GM12878 (cell line): ENCODE measurements around the gene FAM184B. TPM values are rescaled to one million over a fixed set of nuclear protein-coding genes. Genes with fewer than 3 reads are reported as not detected.

Experiments used
- ASH2L ChIP-seq: fragments of 300-600, 200-600 bp; sonication (generic); IDR thresholded peaks from 2 replicates; pipeline ENCODE4 v1.6.1; 2017; ENCODE audit warnings: low read depth, mild to moderate bottlenecking, borderline replicate concordance
- BACH1 ChIP-seq: fragments of 450-650 bp; IDR thresholded peaks from 2 replicates; pipeline ENCODE4 v1.6.1; 2017; ENCODE audit warnings: mild to moderate bottlenecking, borderline replicate concordance
- BRCA1 ChIP-seq: IDR thresholded peaks from 2 replicates; pipeline ENCODE4 v1.6.1; 2011; ENCODE audit warnings: low read depth, low read length, improper control_type of control experiment
- EZH2 ChIP-seq: IDR thresholded peaks from 2 replicates; pipeline ENCODE4 v1.6.1; 2012; ENCODE audit warnings: low read depth, mild to moderate bottlenecking, control low read depth, inconsistent platforms, low read length, borderline replicate concordance; ENCODE audit not compliant: control insufficient read depth
- HDAC6 ChIP-seq: fragments of 200-600 bp; sonication (generic); IDR thresholded peaks from one replicate; pipeline ENCODE4 v1.8.0; 2017; ENCODE audit warnings: antibody characterized with exemption; ENCODE audit not compliant: unreplicated experiment
- JUND ChIP-seq: IDR thresholded peaks from 2 replicates; pipeline ENCODE4 v1.6.1; 2012; ENCODE audit warnings: low read depth, mild to moderate bottlenecking, low read length, improper control_type of control experiment, moderate library complexity
- POLR2A ChIP-seq: IDR thresholded peaks from 2 replicates; pipeline ENCODE4 v1.6.1; 2011; ENCODE audit warnings: low read depth, mild to moderate bottlenecking, low read length
- SP1 ChIP-seq: IDR thresholded peaks from one replicate; pipeline ENCODE4 v1.6.1; 2011; ENCODE audit warnings: low read depth, low read length
- SREBF2 ChIP-seq: IDR thresholded peaks from 2 replicates; pipeline ENCODE4 v1.6.1; 2012; ENCODE audit warnings: mild to moderate bottlenecking, low read length
- STAT3 ChIP-seq: IDR thresholded peaks from 2 replicates; pipeline ENCODE4 v1.6.1; 2011; ENCODE audit warnings: low read depth, low read length, improper control_type of control experiment
- ZBED1 ChIP-seq: IDR thresholded peaks from 2 replicates; pipeline ENCODE4 v1.6.1; 2016; ENCODE audit warnings: borderline replicate concordance
- ZNF217 ChIP-seq: fragments of 450-650 bp; IDR thresholded peaks from 2 replicates; pipeline ENCODE4 v1.6.1; 2017; ENCODE audit warnings: antibody characterized with exemption, mild to moderate bottlenecking
- polyA plus RNA-seq, 11 experiments: library from polyadenylated mRNA; depleted of rRNA in 4 of 11; unstranded in 6 of 11; stranded (reverse) in 5 of 11; fragments of >200 nt; fragmentation: Nextera tagmentation in 4 of 11; fragmentation: Illumina TruSeq in 1 of 11; extraction: Ambion mirVana in 4 of 11; extraction: Trizol in 1 of 11; gene quantifications; 1 replicate in 1 of 11; 2 replicates in 10 of 11; pipeline versions ENCODE4 v1.2.1 to v1.2.3, GENCODE V29; 2011 to 2016; ENCODE audit warnings: inconsistent platforms in 2 of 11, missing spikeins in 2 of 11, low read depth in 1 of 11
- total RNA-seq, 4 experiments: library from RNA; depleted of rRNA in 3 of 4; stranded (reverse); fragments of >200 nt in 3 of 4; fragmentation: Illumina TruSeq in 1 of 4; extraction: Trizol in 1 of 4; gene quantifications; 2 replicates each; pipeline versions ENCODE4 v1.2.1 to v1.2.3, GENCODE V29; 2013 to 2021
- TF ChIP-seq, protein P1 (sequence below): IDR thresholded peaks from 2 replicates; pipeline ENCODE4 v1.6.1; 2012; ENCODE audit warnings: low read length, inconsistent platforms
- TF ChIP-seq, protein P2 (sequence below): IDR thresholded peaks from 2 replicates; pipeline ENCODE4 v1.6.1; 2011; ENCODE audit warnings: low read depth, mild to moderate bottlenecking, low read length, moderate library complexity, borderline replicate concordance; ENCODE audit errors: extremely low read depth

Gene FAM184B
- total and polyA plus RNA-seq, 10 of the 15 experiments (the other 5 are each of a cell fraction or from before 2014, with no cell fraction given): under 0.01 TPM; not detected in 9

- TF ChIP-seq, protein P1, sequence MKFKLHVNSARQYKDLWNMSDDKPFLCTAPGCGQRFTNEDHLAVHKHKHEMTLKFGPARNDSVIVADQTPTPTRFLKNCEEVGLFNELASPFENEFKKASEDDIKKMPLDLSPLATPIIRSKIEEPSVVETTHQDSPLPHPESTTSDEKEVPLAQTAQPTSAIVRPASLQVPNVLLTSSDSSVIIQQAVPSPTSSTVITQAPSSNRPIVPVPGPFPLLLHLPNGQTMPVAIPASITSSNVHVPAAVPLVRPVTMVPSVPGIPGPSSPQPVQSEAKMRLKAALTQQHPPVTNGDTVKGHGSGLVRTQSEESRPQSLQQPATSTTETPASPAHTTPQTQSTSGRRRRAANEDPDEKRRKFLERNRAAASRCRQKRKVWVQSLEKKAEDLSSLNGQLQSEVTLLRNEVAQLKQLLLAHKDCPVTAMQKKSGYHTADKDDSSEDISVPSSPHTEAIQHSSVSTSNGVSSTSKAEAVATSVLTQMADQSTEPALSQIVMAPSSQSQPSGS: no peak
- TF ChIP-seq SP1 (no peak), EZH2 (no peak), STAT3 (no peak), ASH2L (no peak), JUND (no peak), SREBF2 (no peak), BRCA1 (no peak), ZBED1 (no peak), ZNF217 (no peak), BACH1 (no peak), HDAC6 (no peak), POLR2A (no peak)
- TF ChIP-seq, protein P2, sequence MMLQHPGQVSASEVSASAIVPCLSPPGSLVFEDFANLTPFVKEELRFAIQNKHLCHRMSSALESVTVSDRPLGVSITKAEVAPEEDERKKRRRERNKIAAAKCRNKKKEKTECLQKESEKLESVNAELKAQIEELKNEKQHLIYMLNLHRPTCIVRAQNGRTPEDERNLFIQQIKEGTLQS: no peak
Measured at GRCh38 chr4:17814140-17814539, 32.7 kb upstream of the FAM184B start (continued).
